GM18505 (cell line): ENCODE data around the gene NFKBIZ.

Experiments
- ATAC-seq: cut with Tn5 transposase; IDR thresholded peaks from one replicate; pipeline ENCODE4 v1.9.1; 2021; ENCODE audit not compliant: unreplicated experiment
- POLR2A ChIP-seq: IDR thresholded peaks from 4 replicates; pipeline ENCODE4 v1.6.1; 2011; ENCODE audit warnings: borderline replicate concordance; ENCODE audit not compliant: insufficient read depth, insufficient read length; ENCODE audit errors: extremely low read depth

Gene NFKBIZ

GRCh38 chr3:101813817-101814440 is 35.4 kb upstream of the NFKBIZ start:
- no peak for ATAC-seq
- no peak for TF ChIP-seq POLR2A

GRCh38 chr3:101814835-101815234 is 34.5 kb upstream of the NFKBIZ start:
- no peak for TF ChIP-seq POLR2A
- no peak for ATAC-seq

- ATAC-seq: no peak
- TF ChIP-seq POLR2A: no peak
Observed at GRCh38 chr3:101816215-101817149, 32.8 kb upstream of the NFKBIZ start.

GRCh38 chr3:101817992-101818391 is 31.3 kb upstream of the NFKBIZ start:
- ATAC-seq: no peak
- TF ChIP-seq POLR2A: no peak

GRCh38 chr3:101819649-101820206 is 29.6 kb upstream of the NFKBIZ start:
- no peak for ATAC-seq

GRCh38 chr3:101821503-101821902 is 27.8 kb upstream of the NFKBIZ start:
- ATAC-seq: no peak
- no peak for TF ChIP-seq POLR2A

More at GRCh38 chr3:101819649-101820206, 29.6 kb upstream of the NFKBIZ start:
- TF ChIP-seq POLR2A: no peak

- no peak for TF ChIP-seq POLR2A
- no peak for ATAC-seq
Observed at GRCh38 chr3:101823525-101823924, 25.8 kb upstream of the NFKBIZ start.

- ATAC-seq: no peak
- no peak for TF ChIP-seq POLR2A
Observed at GRCh38 chr3:101824702-101825101, 24.6 kb upstream of the NFKBIZ start.

- TF ChIP-seq POLR2A: no peak
- ATAC-seq: no peak
Observed at GRCh38 chr3:101825904-101826445, 23.3 kb upstream of the NFKBIZ start.

GRCh38 chr3:101827211-101828174 is 21.8 kb upstream of the NFKBIZ start:
- peak; percentile 89 for TF ChIP-seq POLR2A
- peak; percentile 87 for ATAC-seq

- no peak for ATAC-seq
- no peak for TF ChIP-seq POLR2A
Observed at GRCh38 chr3:101828276-101828675, 21.0 kb upstream of the NFKBIZ start.

GRCh38 chr3:101828691-101829436 is 20.4 kb upstream of the NFKBIZ start:
- ATAC-seq: peak; percentile 47
- TF ChIP-seq POLR2A: peak; percentile 65
